ENCODE results near the gene PARVA.

DNA sequence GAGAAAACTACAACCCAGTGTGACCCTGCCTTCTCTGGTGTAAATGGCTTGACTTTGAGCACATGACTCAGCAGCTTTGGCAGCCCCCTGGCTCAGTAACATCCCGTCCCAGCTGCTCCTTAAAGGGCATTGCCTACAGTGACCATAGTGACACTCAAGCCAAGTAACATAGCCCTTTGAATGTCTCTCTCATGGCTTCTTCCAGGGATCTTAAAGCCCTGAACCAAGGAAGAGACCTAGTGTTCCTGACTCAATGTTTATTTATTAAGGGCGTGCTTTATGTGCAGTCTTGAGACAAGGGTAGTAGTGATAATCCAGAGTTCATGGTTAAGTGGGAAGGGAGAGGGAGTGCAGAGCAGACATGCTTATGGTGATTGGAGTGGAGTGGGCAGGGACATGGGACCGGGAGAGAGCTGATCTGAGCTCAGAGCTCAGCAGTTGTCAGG, 125.7 kb downstream of the PARVA start:
- TF ChIP-seq CTCF (IDR thresholded peaks at IDR 0.05) (no peak), ZFX (IDR thresholded peaks at IDR 0.05; ENCODE audit: borderline replicate concordance) (no peak)
